MM.1S (cell line): ENCODE results near the gene CRY1.

Experiments
- DNase-seq: peaks from one replicate; pipeline ENCODE4 v3.0.0-alpha.2; 2015
- H2AFZ ChIP-seq: fragments of 300-600 bp; sonication (generic); 2 replicates; pipeline ENCODE4 v1.6.0; 2016; ENCODE audit warnings: antibody characterized with exemption, low read length
- H3F3A ChIP-seq: fragments of 300-600 bp; sonication (generic); 2 replicates; pipeline ENCODE4 v1.6.1; 2016; ENCODE audit warnings: mild to moderate bottlenecking, antibody characterized with exemption, low read length, moderate library complexity, mixed read lengths; ENCODE audit not compliant: insufficient read depth
- H3K27ac ChIP-seq: fragments of 300-600 bp; sonication (generic); 2 replicates; pipeline ENCODE4 v1.5.1; 2016; ENCODE audit warnings: mild to moderate bottlenecking, low read length
- H3K27me3 ChIP-seq: fragments of 300-600 bp; sonication (generic); replicated peaks from 2 replicates; pipeline ENCODE4 v1.6.0; 2016; ENCODE audit warnings: low read length; ENCODE audit not compliant: insufficient read depth
- H3K36me3 ChIP-seq: fragments of 300-600 bp; sonication (generic); replicated peaks from 2 replicates; pipeline ENCODE4 v1.6.1; 2016; ENCODE audit warnings: mild to moderate bottlenecking, low read length, mixed read lengths; ENCODE audit not compliant: insufficient read depth
- H3K4me1 ChIP-seq: fragments of 300-600 bp; sonication (generic); 2 replicates; pipeline ENCODE4 v1.6.1; 2016; ENCODE audit warnings: low read length, mixed read lengths
- H3K4me2 ChIP-seq: fragments of 300-600 bp; sonication (generic); 2 replicates; pipeline ENCODE4 v1.6.0; 2016; ENCODE audit warnings: low read depth, low read length
- H3K4me3 ChIP-seq: fragments of 300-600 bp; sonication (generic); 2 replicates; pipeline ENCODE4 v1.5.1; 2016; ENCODE audit warnings: low read length, mixed read lengths
- H3K79me2 ChIP-seq: fragments of 300-600 bp; sonication (generic); 2 replicates; pipeline ENCODE4 v1.6.1; 2016; ENCODE audit warnings: mixed run types, low read length, mixed read lengths
- H3K9ac ChIP-seq: fragments of 300-600 bp; sonication (generic); 2 replicates; pipeline ENCODE4 v1.6.1; 2016; ENCODE audit warnings: low read length, mixed read lengths
- H3K9me2 ChIP-seq: fragments of 300-600 bp; sonication (generic); replicated peaks from 2 replicates; pipeline ENCODE4 v1.6.1; 2016; ENCODE audit warnings: mild to moderate bottlenecking, low read length, mixed read lengths; ENCODE audit not compliant: insufficient read depth
- H3K9me3 ChIP-seq: fragments of 300-600 bp; sonication (generic); replicated peaks from 2 replicates; pipeline ENCODE4 v1.6.1; 2016; ENCODE audit warnings: mild to moderate bottlenecking, low read length, mixed read lengths; ENCODE audit not compliant: insufficient read depth
- H4K20me1 ChIP-seq: fragments of 300-600 bp; sonication (generic); 2 replicates; pipeline ENCODE4 v1.6.1; 2016; ENCODE audit warnings: mild to moderate bottlenecking, low read length, moderate library complexity, mixed read lengths; ENCODE audit not compliant: insufficient read depth
- EZH2 ChIP-seq: fragments of 300-600 bp; sonication (generic); optimal IDR thresholded peaks from 2 replicates; pipeline ENCODE3; 2017; ENCODE audit warnings: low read depth, mild to moderate bottlenecking, antibody characterized with exemption, low read length, mixed read lengths
- EZH2phosphoT487 ChIP-seq: fragments of 300-600 bp; sonication (generic); IDR thresholded peaks from 2 replicates; pipeline ENCODE4 v1.6.1; 2018; ENCODE audit warnings: antibody characterized with exemption, low read length
- TF ChIP-seq, protein P1 (sequence below): fragments of 300-600 bp; sonication (generic); IDR thresholded peaks from 2 replicates; pipeline ENCODE4 v1.5.1; 2016; ENCODE audit warnings: antibody characterized with exemption, low read length, mixed read lengths

The CRY1 gene

GRCh38 chr12:107135177-107135576, 41.8 kb upstream of the CRY1 start:
- H3K27ac ChIP-seq, result no peak overlapping the region
- no peak overlapping the region for H3K4me2 ChIP-seq

GRCh38 chr12:107134558-107134957, 41.2 kb upstream of the CRY1 start:
- Histone ChIP-seq H3K4me3 (no peak overlapping the region), H3K9me2 (no peaks in the 10 kb centered on the region), H4K20me1 (no peaks in the 10 kb centered on the region), H3K4me1 (no peaks in the 10 kb centered on the region), H3K36me3 (no peaks in the 10 kb centered on the region), H3F3A (no peaks in the 10 kb centered on the region), H2AFZ (no peak overlapping the region), H3K4me2 (no peak overlapping the region), H3K79me2 (no peaks in the 10 kb centered on the region), H3K27ac (no peak overlapping the region), H3K9ac (no peak overlapping the region), H3K27me3 (no peaks in the 10 kb centered on the region), H3K9me3 (no peaks in the 10 kb centered on the region)
- peak; percentile 14 for DNase-seq
- TF ChIP-seq EZH2, result no peak
- TF ChIP-seq, protein P1, sequence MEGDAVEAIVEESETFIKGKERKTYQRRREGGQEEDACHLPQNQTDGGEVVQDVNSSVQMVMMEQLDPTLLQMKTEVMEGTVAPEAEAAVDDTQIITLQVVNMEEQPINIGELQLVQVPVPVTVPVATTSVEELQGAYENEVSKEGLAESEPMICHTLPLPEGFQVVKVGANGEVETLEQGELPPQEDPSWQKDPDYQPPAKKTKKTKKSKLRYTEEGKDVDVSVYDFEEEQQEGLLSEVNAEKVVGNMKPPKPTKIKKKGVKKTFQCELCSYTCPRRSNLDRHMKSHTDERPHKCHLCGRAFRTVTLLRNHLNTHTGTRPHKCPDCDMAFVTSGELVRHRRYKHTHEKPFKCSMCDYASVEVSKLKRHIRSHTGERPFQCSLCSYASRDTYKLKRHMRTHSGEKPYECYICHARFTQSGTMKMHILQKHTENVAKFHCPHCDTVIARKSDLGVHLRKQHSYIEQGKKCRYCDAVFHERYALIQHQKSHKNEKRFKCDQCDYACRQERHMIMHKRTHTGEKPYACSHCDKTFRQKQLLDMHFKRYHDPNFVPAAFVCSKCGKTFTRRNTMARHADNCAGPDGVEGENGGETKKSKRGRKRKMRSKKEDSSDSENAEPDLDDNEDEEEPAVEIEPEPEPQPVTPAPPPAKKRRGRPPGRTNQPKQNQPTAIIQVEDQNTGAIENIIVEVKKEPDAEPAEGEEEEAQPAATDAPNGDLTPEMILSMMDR, result peak; percentile 49
- no peak for TF ChIP-seq EZH2phosphoT487

More at GRCh38 chr12:107135177-107135576, 41.8 kb upstream of the CRY1 start:
- H3K79me2 ChIP-seq, result no peaks in the 10 kb centered on the region
- no peaks in the 10 kb centered on the region for H4K20me1 ChIP-seq
- no peaks in the 10 kb centered on the region for H3K27me3 ChIP-seq
- TF ChIP-seq EZH2, result no peak
- TF ChIP-seq EZH2phosphoT487, result no peak
- TF ChIP-seq, protein P1, result no peak
- no peak overlapping the region for H3K9ac ChIP-seq
- no peaks in the 10 kb centered on the region for H3K9me2 ChIP-seq
- no peaks in the 10 kb centered on the region for H3F3A ChIP-seq
- H3K4me3 ChIP-seq, result no peak overlapping the region
- DNase-seq, result no peak
- H3K36me3 ChIP-seq, result no peaks in the 10 kb centered on the region
- H3K4me1 ChIP-seq, result no peaks in the 10 kb centered on the region
- H2AFZ ChIP-seq, result no peak overlapping the region
- H3K9me3 ChIP-seq, result no peaks in the 10 kb centered on the region

- no peaks in the 10 kb centered on the region for H3K27me3 ChIP-seq
- H3K4me2 ChIP-seq, result no peak overlapping the region
- DNase-seq, result no peak
- H3K79me2 ChIP-seq, result no peaks in the 10 kb centered on the region
- no peaks in the 10 kb centered on the region for H3K9me2 ChIP-seq
- H3K9me3 ChIP-seq, result no peaks in the 10 kb centered on the region
- no peak overlapping the region for H3K27ac ChIP-seq
- no peak overlapping the region for H2AFZ ChIP-seq
- H3K4me1 ChIP-seq, result no peaks in the 10 kb centered on the region
- H3K36me3 ChIP-seq, result no peaks in the 10 kb centered on the region
- no peaks in the 10 kb centered on the region for H3F3A ChIP-seq
- H4K20me1 ChIP-seq, result no peaks in the 10 kb centered on the region
- no peak overlapping the region for H3K9ac ChIP-seq
- TF ChIP-seq EZH2phosphoT487 (no peak), EZH2 (no peak)
- TF ChIP-seq, protein P1, result no peak
- H3K4me3 ChIP-seq, result no peak overlapping the region
These were observed 40.1 kb upstream of the CRY1 start for GRCh38 chr12:107133462-107133861.
